A549 (cell line): ENCODE results near the gene ZMYND10. TPM values are rescaled to one million over a fixed set of nuclear protein-coding genes. Genes with fewer than 3 reads are reported as not detected.

Experiments used
- ATAC-seq, 2 experiments: fragments of 200-7000 bp in 1 of 2; fragments of >200 bp in 1 of 2; cut with Nextera tagmentation in 1 of 2; cut with Tn5 transposase in 1 of 2; 3 replicates each; pipeline versions ENCODE4 v1.8.0 to v1.9.1; 2018 to 2020; ENCODE audit warnings: mild to moderate bottlenecking in 1 of 2, moderate library complexity in 1 of 2
- CTCF ChIA-PET: fragments of 300-600 bp; sonication (Branson Sonifier 250); formaldehyde crosslinking; extraction: SDS; loops from one replicate; lab custom pipeline; 2021; ENCODE audit warnings: antibody characterized with exemption, inconsistent platforms; lab: Yijun Ruan, JAX
- POLR2A ChIA-PET: fragments of 350-600 bp; formaldehyde crosslinking; extraction: SDS; loops from one replicate; lab custom pipeline; 2021; ENCODE audit warnings: antibody characterized with exemption, inconsistent platforms; lab: Yijun Ruan, JAX
- DNase-seq, 2 experiments: peaks; one replicate each; pipeline versions ENCODE4 v3.0.0 to v3.0.0-alpha.2; 2011 to 2016; ENCODE audit warnings: low read depth in 1 of 2, low spot score in 1 of 2
- FAIRE-seq: peaks from 2 replicates; lab custom pipeline; 2011; peaks lifted over from hg19 to GRCh38; lab: Jason Lieb, UNC
- H3K27ac ChIP-seq, 2 experiments: fragments of >200 bp; sonication (Bioruptor Twin); formaldehyde crosslinking; 3 replicates each; pipeline ENCODE4 v1.5.1; 2016 to 2017
- H3K4me1 ChIP-seq: fragments of >200 bp; sonication (Bioruptor Twin); formaldehyde crosslinking; 3 replicates; pipeline ENCODE4 v1.6.1; 2016
- H3K4me2 ChIP-seq: fragments of >200 bp; sonication (Bioruptor Twin); formaldehyde crosslinking; 3 replicates; pipeline ENCODE4 v1.6.1; 2016
- H3K4me3 ChIP-seq: fragments of >200 bp; sonication (Bioruptor Twin); formaldehyde crosslinking; 3 replicates; pipeline ENCODE4 v1.5.1; 2016
- H3K9me3 ChIP-seq: fragments of >200 bp; sonication (Bioruptor Twin); formaldehyde crosslinking; 3 replicates; pipeline ENCODE4 v1.6.1; 2016
- BHLHE40 ChIP-seq: IDR thresholded peaks from 2 replicates; pipeline ENCODE4 v1.6.1; 2012; ENCODE audit warnings: low read depth, low read length, inconsistent platforms
- CEBPB ChIP-seq, 2 experiments: fragments of >200 bp in 1 of 2; sonication (Bioruptor Twin) in 1 of 2; formaldehyde crosslinking in 1 of 2; IDR thresholded peaks; 2 replicates each; pipeline ENCODE4 v1.6.1; 2012 to 2016
- CHD2 ChIP-seq: fragments of 150-350 bp; IDR thresholded peaks from 2 replicates; pipeline ENCODE4 v1.6.1; 2014; ENCODE audit warnings: low read length; ENCODE audit not compliant: partially characterized antibody
- EHF ChIP-seq: fragments of 250-450 bp; sonication (Bioruptor Pico); IDR thresholded peaks from 2 replicates; pipeline ENCODE4 v1.5.0; 2020; ENCODE audit warnings: mild to moderate bottlenecking
- FOSB ChIP-seq: fragments of 250-450 bp; sonication (Bioruptor Pico); IDR thresholded peaks from 2 replicates; pipeline ENCODE4 v1.5.0; 2020; ENCODE audit warnings: mild to moderate bottlenecking, moderate library complexity
- HEYL ChIP-seq: fragments of 250-450 bp; sonication (Bioruptor Pico); IDR thresholded peaks from 2 replicates; pipeline ENCODE4 v1.8.0; 2021; ENCODE audit warnings: mild to moderate bottlenecking, moderate library complexity
- HOXA7 ChIP-seq: fragments of 250-450 bp; sonication (Bioruptor Pico); IDR thresholded peaks from 2 replicates; pipeline ENCODE4 v1.5.0; 2020; ENCODE audit warnings: mild to moderate bottlenecking, moderate library complexity
- HOXB13 ChIP-seq: fragments of 250-450 bp; sonication (Bioruptor Pico); IDR thresholded peaks from 2 replicates; pipeline ENCODE4 v1.5.0; 2020; ENCODE audit warnings: low read depth, mild to moderate bottlenecking, moderate library complexity
- KDM5A ChIP-seq: fragments of 200-600 bp; sonication (generic); IDR thresholded peaks from 2 replicates; pipeline ENCODE4 v1.6.1; 2016; ENCODE audit warnings: antibody characterized with exemption, mild to moderate bottlenecking
- MAZ ChIP-seq: fragments of 150-350 bp; IDR thresholded peaks from 2 replicates; pipeline ENCODE4 v1.6.1; 2014; ENCODE audit warnings: antibody characterized with exemption, low read depth, low read length, borderline replicate concordance
- MYC ChIP-seq: IDR thresholded peaks from 2 replicates; pipeline ENCODE4 v1.6.1; 2012; ENCODE audit warnings: mild to moderate bottlenecking, inconsistent platforms, low read length, improper control_type of control experiment, borderline replicate concordance
- NPAS2 ChIP-seq: fragments of 250-450 bp; sonication (Bioruptor Pico); IDR thresholded peaks from 2 replicates; pipeline ENCODE4 v1.8.0; 2022; ENCODE audit warnings: mild to moderate bottlenecking, moderate library complexity, borderline replicate concordance
- POLR2A ChIP-seq: IDR thresholded peaks from 2 replicates; pipeline ENCODE4 v1.6.1; 2012; ENCODE audit warnings: mild to moderate bottlenecking, low read length
- RFX5 ChIP-seq: fragments of 450-650 bp; IDR thresholded peaks from 2 replicates; pipeline ENCODE4 v1.7.1; 2014; ENCODE audit warnings: antibody characterized with exemption, mild to moderate bottlenecking, moderate library complexity
- ZFP36 ChIP-seq: fragments of 450-650 bp; IDR thresholded peaks from 2 replicates; pipeline ENCODE4 v1.6.1; 2014; ENCODE audit warnings: borderline replicate concordance; ENCODE audit not compliant: partially characterized antibody
- WGBS: methylation state at CpG from one replicate; pipeline ENCODE4 v1.1.6; 2017; ENCODE audit errors: missing lambda C conversion rate; 5-methylcytosine and 5-hydroxymethylcytosine counted together
- polyA minus RNA-seq: library from RNA; depleted of rRNA, polyadenylated mRNA; stranded (reverse); fragments of >200 nt; gene quantifications from 2 replicates; pipeline ENCODE4 v1.2.3, GENCODE V29; 2011; rRNA and poly(A)+ RNA removed
- polyA plus RNA-seq, 4 experiments: library from polyadenylated mRNA; depleted of rRNA in 3 of 4; stranded (reverse); fragments of >200 nt; fragmentation: RNase III in 1 of 4; extraction: RNeasy Plus Mini Kit Qiagen cat#74134 plus additional on column Dnase treatment in 1 of 4; gene quantifications; 2 replicates in 3 of 4; 3 replicates in 1 of 4; pipeline ENCODE4 v1.2.3, GENCODE V29; 2011 to 2017
- TF ChIP-seq, protein P1 (sequence below): fragments of >200 bp; sonication (Bioruptor Twin); formaldehyde crosslinking; IDR thresholded peaks from 2 replicates; pipeline ENCODE4 v1.6.1; 2016
- TF ChIP-seq, protein P2 (sequence below): fragments of 150-350 bp; IDR thresholded peaks from 2 replicates; pipeline ENCODE4 v1.6.1; 2014; ENCODE audit warnings: low read depth, mild to moderate bottlenecking, low read length
- TF ChIP-seq, protein P3 (sequence below): fragments of >200 bp; sonication (Bioruptor Twin); formaldehyde crosslinking; IDR thresholded peaks from 3 replicates; pipeline ENCODE4 v1.5.1; 2016

ZMYND10 gene
- polyA plus RNA-seq (2011; rRNA removed) (0.41 and 0.43 TPM in 2 replicates), polyA plus RNA-seq (2017; fragmentation: RNase III; extraction: RNeasy Plus Mini Kit Qiagen cat#74134 plus additional on column Dnase treatment) (0.71 to 0.84 TPM (median 0.77 TPM) in 3 replicates), polyA minus RNA-seq (1.0 and 2.0 TPM in 2 replicates)
- polyA plus RNA-seq (2012; cell fraction: cytosol; rRNA removed), result 1.0 TPM in 2 replicates
- 1.5 and 2.1 TPM in 2 replicates for polyA plus RNA-seq (2012; cell fraction: nucleus; rRNA removed)

DNA sequence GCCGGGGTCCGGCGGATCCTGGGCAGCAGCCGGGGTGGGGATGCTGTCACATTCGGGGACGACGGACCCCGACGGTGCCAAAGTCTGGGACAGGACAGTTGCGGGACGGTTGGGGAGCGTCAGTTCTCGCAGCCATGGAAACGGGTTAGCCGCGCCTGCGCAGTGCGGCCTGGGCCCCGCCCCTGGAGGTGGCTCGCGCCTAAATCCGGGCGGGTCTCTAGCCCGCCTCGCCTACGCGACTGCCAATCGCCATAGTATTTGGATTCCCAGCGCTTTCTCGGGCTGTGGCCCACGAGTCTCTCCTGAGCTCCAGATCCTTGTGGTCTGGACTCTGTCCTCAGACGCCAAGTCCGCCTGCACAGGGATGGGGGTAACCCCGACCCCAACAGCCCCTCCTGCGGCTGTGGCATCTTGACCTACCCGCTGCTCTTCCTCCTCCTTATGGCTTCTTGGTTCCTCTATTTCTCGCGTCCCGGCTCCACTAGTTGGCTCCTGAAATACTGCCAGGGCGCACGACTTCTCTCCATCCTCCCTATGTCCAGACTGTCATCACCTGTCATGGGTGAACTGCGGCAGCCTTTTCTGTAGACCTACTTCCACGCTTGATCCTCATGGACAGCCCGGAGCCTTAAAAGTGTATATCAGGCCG is at the start of gene ZMYND10:
ZMYND10 (minus strand) TSS at position 147 of the 649 bp plus-strand sequence. CDS start 153 bp downstream, outside the sequence.
- Histone ChIP-seq H3K4me3 (peak within 1 kb of the TSS; percentile 45), H3K4me1 (peaks cover 12% of the 10 kb centered on the region; the same call in 1 of the 3 replicates), H3K9me3 (no peaks in the 10 kb centered on the region), H3K27ac (peak within 1 kb of the TSS; percentile 1 to 77; a peak in 4 of 6 replicates), H3K4me2 (peak within 1 kb of the TSS; percentile 96)
- peak; percentile 32 to 77; a peak in 3 of 6 replicates for ATAC-seq
- peak; percentile 58 to 76 for DNase-seq
- no peak for FAIRE-seq
- 63% methylated on average over 14 of the region's 45 CpGs for WGBS
- CTCF ChIA-PET, result interaction anchor here (0.6 to 3.9 kb wide), 5 partner anchors 196 to 1108 kb away, joined by 3 to 60 read pairs (median 3); no protein-coding TSS in a partner anchor
- POLR2A ChIA-PET, result no interaction called here
- TF ChIP-seq, protein P1, sequence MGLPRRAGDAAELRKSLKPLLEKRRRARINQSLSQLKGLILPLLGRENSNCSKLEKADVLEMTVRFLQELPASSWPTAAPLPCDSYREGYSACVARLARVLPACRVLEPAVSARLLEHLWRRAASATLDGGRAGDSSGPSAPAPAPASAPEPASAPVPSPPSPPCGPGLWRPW, result no peak
- TF ChIP-seq NPAS2 (CRISPR knock-in tag), result no peak
- TF ChIP-seq HOXB13 (CRISPR knock-in tag), result no peak
- no peak for TF ChIP-seq KDM5A
- TF ChIP-seq CHD2, result no peak
- no peak for TF ChIP-seq MAZ
- no peak for TF ChIP-seq CEBPB (IDR thresholded peaks at IDR 0.05)
- no peak for TF ChIP-seq MYC
- TF ChIP-seq FOSB (CRISPR knock-in tag), result no peak

DNA sequence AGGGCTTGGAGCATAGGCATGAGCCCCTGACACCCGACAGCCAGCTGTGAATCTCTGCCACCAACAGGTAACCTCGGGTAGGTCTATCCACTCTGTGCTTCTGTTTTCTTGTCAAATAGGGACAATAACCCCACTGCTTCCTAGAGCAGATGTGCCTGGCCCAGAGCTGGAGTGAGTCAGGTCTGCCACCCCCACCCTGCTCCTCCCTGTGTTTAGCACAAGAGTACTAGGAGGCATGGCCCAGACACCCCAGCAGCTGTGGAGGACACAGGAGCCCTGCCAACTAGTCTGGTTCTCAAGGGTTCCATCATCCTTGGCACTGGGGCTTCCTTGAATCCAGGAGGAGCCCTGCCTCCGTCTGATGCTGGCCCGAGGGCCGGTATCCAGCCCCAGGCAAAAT is 47.5 kb upstream of the ZMYND10 start:
- WGBS, result 30% methylated on average over 2 of the region's 5 CpGs
- CTCF ChIA-PET, result interaction anchor here (1.4 kb wide), 1 partner anchor 45 kb away, joined by 3 read pairs; no protein-coding TSS in a partner anchor
- no peak for ATAC-seq

DNA sequence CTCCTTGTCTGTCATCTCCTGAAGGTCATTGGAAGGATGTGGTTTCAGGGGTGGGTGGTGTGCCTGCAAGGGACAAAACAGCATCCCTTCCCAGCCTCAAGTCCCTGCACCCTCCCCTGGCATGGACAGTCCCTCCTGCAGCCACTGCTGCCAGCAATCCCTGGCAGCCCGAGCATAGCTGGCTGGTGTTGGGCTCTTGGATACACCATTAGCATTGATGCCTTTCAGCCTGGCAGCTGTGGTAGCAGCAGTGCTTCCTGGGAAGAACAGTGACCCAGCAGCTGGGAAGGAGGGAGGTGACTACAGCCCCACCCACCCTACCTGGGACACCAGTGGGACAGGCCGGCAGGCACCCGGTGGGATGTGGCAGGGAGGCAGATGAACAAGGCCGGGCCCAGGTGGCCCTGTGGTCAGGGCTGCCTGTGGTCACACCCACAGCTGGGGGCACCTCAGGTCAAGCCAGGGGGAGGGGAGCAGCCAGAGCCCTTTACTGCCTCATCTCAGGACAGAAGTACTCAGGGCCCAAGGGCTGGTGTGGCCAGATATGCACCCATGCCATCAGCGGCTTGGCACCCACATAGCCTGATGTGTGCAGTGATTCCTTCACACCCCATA is 46.7 kb upstream of the ZMYND10 start:
- DNase-seq (no peak), FAIRE-seq (no peak), ATAC-seq (no peak)
- no peak overlapping the region for H3K4me2 ChIP-seq
- ChIA-PET POLR2A (no interaction called here), CTCF (no interaction called here)
- H3K4me1 ChIP-seq, result no peaks in the 10 kb centered on the region
- no peak overlapping the region for H3K4me3 ChIP-seq
- TF ChIP-seq HEYL (CRISPR knock-in tag) (no peak), EHF (CRISPR knock-in tag) (no peak)
- TF ChIP-seq, protein P2, sequence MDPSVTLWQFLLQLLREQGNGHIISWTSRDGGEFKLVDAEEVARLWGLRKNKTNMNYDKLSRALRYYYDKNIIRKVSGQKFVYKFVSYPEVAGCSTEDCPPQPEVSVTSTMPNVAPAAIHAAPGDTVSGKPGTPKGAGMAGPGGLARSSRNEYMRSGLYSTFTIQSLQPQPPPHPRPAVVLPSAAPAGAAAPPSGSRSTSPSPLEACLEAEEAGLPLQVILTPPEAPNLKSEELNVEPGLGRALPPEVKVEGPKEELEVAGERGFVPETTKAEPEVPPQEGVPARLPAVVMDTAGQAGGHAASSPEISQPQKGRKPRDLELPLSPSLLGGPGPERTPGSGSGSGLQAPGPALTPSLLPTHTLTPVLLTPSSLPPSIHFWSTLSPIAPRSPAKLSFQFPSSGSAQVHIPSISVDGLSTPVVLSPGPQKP, result no peak
- TF ChIP-seq, protein P3, sequence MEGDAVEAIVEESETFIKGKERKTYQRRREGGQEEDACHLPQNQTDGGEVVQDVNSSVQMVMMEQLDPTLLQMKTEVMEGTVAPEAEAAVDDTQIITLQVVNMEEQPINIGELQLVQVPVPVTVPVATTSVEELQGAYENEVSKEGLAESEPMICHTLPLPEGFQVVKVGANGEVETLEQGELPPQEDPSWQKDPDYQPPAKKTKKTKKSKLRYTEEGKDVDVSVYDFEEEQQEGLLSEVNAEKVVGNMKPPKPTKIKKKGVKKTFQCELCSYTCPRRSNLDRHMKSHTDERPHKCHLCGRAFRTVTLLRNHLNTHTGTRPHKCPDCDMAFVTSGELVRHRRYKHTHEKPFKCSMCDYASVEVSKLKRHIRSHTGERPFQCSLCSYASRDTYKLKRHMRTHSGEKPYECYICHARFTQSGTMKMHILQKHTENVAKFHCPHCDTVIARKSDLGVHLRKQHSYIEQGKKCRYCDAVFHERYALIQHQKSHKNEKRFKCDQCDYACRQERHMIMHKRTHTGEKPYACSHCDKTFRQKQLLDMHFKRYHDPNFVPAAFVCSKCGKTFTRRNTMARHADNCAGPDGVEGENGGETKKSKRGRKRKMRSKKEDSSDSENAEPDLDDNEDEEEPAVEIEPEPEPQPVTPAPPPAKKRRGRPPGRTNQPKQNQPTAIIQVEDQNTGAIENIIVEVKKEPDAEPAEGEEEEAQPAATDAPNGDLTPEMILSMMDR, result no peak
- no peaks in the 10 kb centered on the region for H3K9me3 ChIP-seq
- 55% methylated on average over 3 of the region's 5 CpGs for WGBS
- no peak overlapping the region for H3K27ac ChIP-seq

More for the DNA sequence above, 47.5 kb upstream of the ZMYND10 start:
- FAIRE-seq, result no peak
- Histone ChIP-seq H3K4me1 (no peaks in the 10 kb centered on the region), H3K4me3 (no peak overlapping the region), H3K9me3 (no peaks in the 10 kb centered on the region), H3K27ac (no peak overlapping the region), H3K4me2 (no peak overlapping the region)
- POLR2A ChIA-PET, result no interaction called here
- DNase-seq, result no peak
- TF ChIP-seq BHLHE40 (no peak), FOSB (CRISPR knock-in tag) (no peak), HOXA7 (no peak), POLR2A (no peak), HEYL (CRISPR knock-in tag) (no peak), ZFP36 (no peak), RFX5 (no peak), CHD2 (no peak), NPAS2 (CRISPR knock-in tag) (no peak)
